ENCODE measurements around the gene ABHD17A.

DNA sequence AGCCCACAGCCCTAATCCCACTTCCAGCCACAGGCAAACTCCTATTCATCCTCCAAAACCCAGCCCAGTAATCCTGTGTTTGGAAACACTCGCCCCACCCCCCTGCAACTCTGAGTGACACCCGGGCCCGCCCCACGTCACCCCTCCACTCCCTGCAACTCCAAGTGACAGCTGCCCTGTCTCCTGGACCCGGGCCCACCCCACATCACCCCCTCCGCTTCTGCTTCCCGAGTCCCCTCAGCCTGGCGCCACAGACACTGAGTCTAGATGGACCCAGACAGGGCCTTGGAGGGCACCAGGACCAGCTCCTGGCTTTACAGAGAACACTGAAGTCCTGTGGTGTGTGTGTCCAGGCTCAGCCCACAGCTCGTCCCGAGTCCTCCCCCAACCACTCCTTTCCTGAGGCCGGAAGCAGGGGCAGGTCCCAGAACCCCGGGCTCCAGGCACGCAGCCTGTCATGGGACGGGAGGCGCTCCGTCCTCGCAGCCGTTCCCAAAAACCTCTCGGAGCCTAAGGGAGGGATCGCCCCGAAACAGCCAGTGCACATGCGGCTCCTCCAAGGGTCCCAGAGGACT is 44.7 kb downstream of the ABHD17A start:
- TF ChIP-seq, protein P1, sequence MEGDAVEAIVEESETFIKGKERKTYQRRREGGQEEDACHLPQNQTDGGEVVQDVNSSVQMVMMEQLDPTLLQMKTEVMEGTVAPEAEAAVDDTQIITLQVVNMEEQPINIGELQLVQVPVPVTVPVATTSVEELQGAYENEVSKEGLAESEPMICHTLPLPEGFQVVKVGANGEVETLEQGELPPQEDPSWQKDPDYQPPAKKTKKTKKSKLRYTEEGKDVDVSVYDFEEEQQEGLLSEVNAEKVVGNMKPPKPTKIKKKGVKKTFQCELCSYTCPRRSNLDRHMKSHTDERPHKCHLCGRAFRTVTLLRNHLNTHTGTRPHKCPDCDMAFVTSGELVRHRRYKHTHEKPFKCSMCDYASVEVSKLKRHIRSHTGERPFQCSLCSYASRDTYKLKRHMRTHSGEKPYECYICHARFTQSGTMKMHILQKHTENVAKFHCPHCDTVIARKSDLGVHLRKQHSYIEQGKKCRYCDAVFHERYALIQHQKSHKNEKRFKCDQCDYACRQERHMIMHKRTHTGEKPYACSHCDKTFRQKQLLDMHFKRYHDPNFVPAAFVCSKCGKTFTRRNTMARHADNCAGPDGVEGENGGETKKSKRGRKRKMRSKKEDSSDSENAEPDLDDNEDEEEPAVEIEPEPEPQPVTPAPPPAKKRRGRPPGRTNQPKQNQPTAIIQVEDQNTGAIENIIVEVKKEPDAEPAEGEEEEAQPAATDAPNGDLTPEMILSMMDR (IDR thresholded peaks at IDR 0.05), result no peak
- no peak for TF ChIP-seq POLR2A (IDR thresholded peaks at IDR 0.05)
